ENCODE results near the gene ZNF185. TPM values are rescaled to one million over a fixed set of nuclear protein-coding genes. Genes with fewer than 3 reads are reported as not detected.

ZNF185 gene
- polyA plus RNA-seq, 3 donors, result 39.1 to 82.9 (median 40.5) TPM

GRCh38 chrX:152896450-152896849, 1.4 kb upstream of the ZNF185 start:
- Histone ChIP-seq H4K20me1 (ENCODE audit: insufficient read depth, low read length) (no peaks in the 10 kb centered on the region), H3K9ac (ENCODE audit: insufficient read depth, low read length, poor library complexity, severe bottlenecking) (no peak overlapping the region), H3K9me3 (replicated peaks in 1 of 2; ENCODE audit: control insufficient read depth in 1 of 2, insufficient read depth in 1 of 2, low read length in 2 of 2) (no peaks in the 10 kb centered on the region), H2AFZ (ENCODE audit: insufficient read depth, low read depth, low read length, poor library complexity, severe bottlenecking) (no peak overlapping the region), H3K4me2 (replicated peaks; ENCODE audit: extremely low read depth, low read length, poor library complexity, severe bottlenecking) (no peak overlapping the region), H3K27me3 (ENCODE audit: control insufficient read depth in 2 of 2, insufficient read depth in 2 of 2, low read length in 2 of 2) (peaks cover 0 to 26% of the 10 kb centered on the region in 2 donors), H3K79me2 (ENCODE audit: insufficient read depth, low read length) (no peaks in the 10 kb centered on the region), H3K27ac (ENCODE audit: low read depth in 1 of 2, low read length in 2 of 2) (no peak overlapping the region), H3K36me3 (replicated peaks in 1 of 2; ENCODE audit: control insufficient read depth in 1 of 2, insufficient read depth in 2 of 2, low read length in 2 of 2) (no peaks in the 10 kb centered on the region), H3K4me1 (ENCODE audit: control insufficient read depth in 1 of 2, insufficient read depth in 2 of 2, low read length in 2 of 2) (peaks cover 0 to 6% of the 10 kb centered on the region in 2 donors), H3K4me3 (replicated peaks in 1 of 3; ENCODE audit: low read depth in 2 of 3, low read length in 3 of 3) (no peak overlapping the region)
- peaks cover 8% of the 10 kb centered on the region for H3K4me1 Mint-ChIP-seq
- TF ChIP-seq CTCF (IDR thresholded peaks at IDR 0.05), result no peak
- intact Hi-C loops (cut with micrococcal nuclease), result no loop called here
- H3K27ac Mint-ChIP-seq, result peak overlapping the region in 3 of 7 donors; percentile 2 to 19 (median 3)
- H3K9me3 Mint-ChIP-seq, result peaks cover 0 to 3% (median 0%) of the 10 kb centered on the region in 7 donors
- peaks cover 20 to 49% (median 46%) of the 10 kb centered on the region in 3 donors for H3K27me3 Mint-ChIP-seq (ENCODE audit: low read depth in 3 of 3)
- H3K36me3 Mint-ChIP-seq, result no peaks in the 10 kb centered on the region
- WGBS (ENCODE audit: insufficient coverage), result 48% methylated on average over 6 of the region's 8 CpGs
- H3K4me3 Mint-ChIP-seq, result peak overlapping the region in 1 of 2 donors; percentile 64
- DNase-seq, result peak; percentile 2 to 57 (median 32)

GRCh38 chrX:152898442-152898841, 575 bp downstream of the ZNF185 start:
- Histone ChIP-seq H3K27me3 (ENCODE audit: control insufficient read depth in 2 of 2, insufficient read depth in 2 of 2, low read length in 2 of 2) (peaks cover 0 to 24% of the 10 kb centered on the region in 2 donors), H2AFZ (ENCODE audit: insufficient read depth, low read depth, low read length, poor library complexity, severe bottlenecking) (no peak overlapping the region), H3K79me2 (ENCODE audit: insufficient read depth, low read length) (no peaks in the 10 kb centered on the region)

More at GRCh38 chrX:152898442-152898841, 575 bp downstream of the ZNF185 start:
- H3K9me3 ChIP-seq (replicated peaks in 1 of 2; ENCODE audit: control insufficient read depth in 1 of 2, insufficient read depth in 1 of 2, low read length in 2 of 2), result no peaks in the 10 kb centered on the region
- no peak overlapping the region for H3K9ac ChIP-seq (ENCODE audit: insufficient read depth, low read length, poor library complexity, severe bottlenecking)
- H4K20me1 ChIP-seq (ENCODE audit: insufficient read depth, low read length), result no peaks in the 10 kb centered on the region
- no peak for DNase-seq
- H3K9me3 Mint-ChIP-seq, result peaks cover 0 to 5% (median 0%) of the 10 kb centered on the region in 7 donors
- no peak overlapping the region for H3K27ac Mint-ChIP-seq
- H3K27me3 Mint-ChIP-seq (ENCODE audit: low read depth in 3 of 3), result peaks cover 18 to 45% (median 45%) of the 10 kb centered on the region in 3 donors
- peak overlapping the region in 1 of 2 donors; percentile 26 for H3K4me3 Mint-ChIP-seq
- H3K4me2 ChIP-seq (replicated peaks; ENCODE audit: extremely low read depth, low read length, poor library complexity, severe bottlenecking), result no peak overlapping the region
- intact Hi-C loops (cut with micrococcal nuclease), result no loop called here
- H3K36me3 Mint-ChIP-seq, result no peaks in the 10 kb centered on the region
- H3K4me3 ChIP-seq (replicated peaks in 1 of 3; ENCODE audit: low read depth in 2 of 3, low read length in 3 of 3), result no peak overlapping the region
- no peaks in the 10 kb centered on the region for H3K36me3 ChIP-seq (replicated peaks in 1 of 2; ENCODE audit: control insufficient read depth in 1 of 2, insufficient read depth in 2 of 2, low read length in 2 of 2)
- no peak overlapping the region for H3K27ac ChIP-seq (ENCODE audit: low read depth in 1 of 2, low read length in 2 of 2)
- 71% methylated on average over 1 of the region's 10 CpGs for WGBS (ENCODE audit: insufficient coverage)
- peaks cover 0 to 6% of the 10 kb centered on the region in 2 donors for H3K4me1 ChIP-seq (ENCODE audit: control insufficient read depth in 1 of 2, insufficient read depth in 2 of 2, low read length in 2 of 2)
- no peak for TF ChIP-seq CTCF (IDR thresholded peaks at IDR 0.05)
- peaks cover 8% of the 10 kb centered on the region for H3K4me1 Mint-ChIP-seq

Measured in CD14-positive monocyte (primary cell).